ENCODE results near the gene WFIKKN2. TPM values are rescaled to one million over a fixed set of nuclear protein-coding genes. Genes with fewer than 3 reads are reported as not detected.
"Not testable (repeated sequence)": the region's sequence is repeated elsewhere in the genome, so short reads cannot be mapped to it uniquely, and the experiment has no call there.

WFIKKN2 gene
- polyA plus RNA-seq, 1 donor (not counting 4 experiments of a cell fraction or from before 2014, with no cell fraction given) = not detected

GRCh38 chr17:50872710-50873424 lies 37.5 kb downstream of the WFIKKN2 start:
- Histone ChIP-seq H3K36me3 (ENCODE audit: control insufficient read depth in 2 of 2, extremely low read depth in 1 of 2, insufficient read depth in 2 of 2, low read length in 2 of 2) (no peaks in the 10 kb centered on the region), H3K4me3 (ENCODE audit: control insufficient read depth in 2 of 3, extremely low read depth in 1 of 3, insufficient read depth in 2 of 3, low read depth in 1 of 3, low read length in 3 of 3) (no peak overlapping the region), H3K27ac (ENCODE audit: control insufficient read depth, insufficient read depth, low read length) (no peak overlapping the region), H3K4me2 (ENCODE audit: control insufficient read depth, extremely low read depth, insufficient read depth, low read depth, low read length) (no peak overlapping the region), H4K20me1 (ENCODE audit: control insufficient read depth, extremely low read depth, insufficient read depth, low read length) (no peaks in the 10 kb centered on the region), H3K9ac (ENCODE audit: control insufficient read depth, extremely low read depth, insufficient read depth, low read length) (no peak overlapping the region), H3K9me3 (ENCODE audit: control insufficient read depth, low read depth, low read length) (no peaks in the 10 kb centered on the region), H2AFZ (ENCODE audit: control insufficient read depth, low read length) (peak overlapping the region; percentile 38), H3K27me3 (ENCODE audit: control insufficient read depth, extremely low read depth, insufficient read depth, low read length) (no peaks in the 10 kb centered on the region), H3K79me2 (ENCODE audit: control insufficient read depth, insufficient read depth, low read length) (no peaks in the 10 kb centered on the region), H3K9me1 (ENCODE audit: control insufficient read depth, extremely low read depth, insufficient read depth, low read length) (no peaks in the 10 kb centered on the region), H3K4me1 (ENCODE audit: control insufficient read depth, extremely low read depth, insufficient read depth, low read length) (peaks cover 12% of the 10 kb centered on the region)
- peak; percentile 39 for FAIRE-seq
- dilution Hi-C loops (cut with MboI; ENCODE audit: extremely low pct_ligation_motif_present, low sequenced_read_pairs) = loop anchor here (25.0 kb wide), 1 partner anchor 89 kb away; no protein-coding TSS in a partner anchor
- no peak for TF ChIP-seq EZH2 (IDR thresholded peaks at IDR 0.05; ENCODE audit: low read length)
- no peak for TF ChIP-seq CTCF (optimal IDR thresholded peaks at IDR 0.05 in 1 of 3, IDR thresholded peaks at IDR 0.05 in 1 of 3, conservative IDR thresholded peaks at IDR 0.05 in 1 of 3; ENCODE audit: extremely low read depth in 1 of 3, insufficient read depth in 2 of 3, low read length in 3 of 3)
- DNase-seq (ENCODE audit: low read depth, low spot score) = no peak

GRCh38 chr17:50875074-50875473 lies 39.7 kb downstream of the WFIKKN2 start:
- no peak overlapping the region for H3K27ac ChIP-seq (ENCODE audit: control insufficient read depth, insufficient read depth, low read length)
- DNase-seq (ENCODE audit: low read depth, low spot score) = no peak
- no peak overlapping the region for H3K4me2 ChIP-seq (ENCODE audit: control insufficient read depth, extremely low read depth, insufficient read depth, low read depth, low read length)
- dilution Hi-C loops (cut with MboI; ENCODE audit: extremely low pct_ligation_motif_present, low sequenced_read_pairs) = no loop called here
- no peaks in the 10 kb centered on the region for H3K27me3 ChIP-seq (ENCODE audit: control insufficient read depth, extremely low read depth, insufficient read depth, low read length)
- H3K79me2 ChIP-seq (ENCODE audit: control insufficient read depth, insufficient read depth, low read length) = no peaks in the 10 kb centered on the region
- H3K36me3 ChIP-seq (ENCODE audit: control insufficient read depth in 2 of 2, extremely low read depth in 1 of 2, insufficient read depth in 2 of 2, low read length in 2 of 2) = no peaks in the 10 kb centered on the region
- no peak overlapping the region for H2AFZ ChIP-seq (ENCODE audit: control insufficient read depth, low read length)
- no peak overlapping the region for H3K9ac ChIP-seq (ENCODE audit: control insufficient read depth, extremely low read depth, insufficient read depth, low read length)
- H3K4me3 ChIP-seq (ENCODE audit: control insufficient read depth in 2 of 3, extremely low read depth in 1 of 3, insufficient read depth in 2 of 3, low read depth in 1 of 3, low read length in 3 of 3) = no peak overlapping the region
- H4K20me1 ChIP-seq (ENCODE audit: control insufficient read depth, extremely low read depth, insufficient read depth, low read length) = no peaks in the 10 kb centered on the region
- peaks cover 5% of the 10 kb centered on the region for H3K4me1 ChIP-seq (ENCODE audit: control insufficient read depth, extremely low read depth, insufficient read depth, low read length)
- TF ChIP-seq CTCF (optimal IDR thresholded peaks at IDR 0.05 in 1 of 3, IDR thresholded peaks at IDR 0.05 in 1 of 3, conservative IDR thresholded peaks at IDR 0.05 in 1 of 3; ENCODE audit: extremely low read depth in 1 of 3, insufficient read depth in 2 of 3, low read length in 3 of 3) (no peak), EZH2 (IDR thresholded peaks at IDR 0.05; ENCODE audit: low read length) (no peak)
- no peaks in the 10 kb centered on the region for H3K9me3 ChIP-seq (ENCODE audit: control insufficient read depth, low read depth, low read length)
- no peak for FAIRE-seq
- H3K9me1 ChIP-seq (ENCODE audit: control insufficient read depth, extremely low read depth, insufficient read depth, low read length) = no peaks in the 10 kb centered on the region

GRCh38 chr17:50877042-50877441 lies 41.7 kb downstream of the WFIKKN2 start:
- FAIRE-seq = not testable (repeated sequence)

More at GRCh38 chr17:50877042-50877441, 41.7 kb downstream of the WFIKKN2 start:
- H3K27ac ChIP-seq (ENCODE audit: control insufficient read depth, insufficient read depth, low read length); H3K36me3 ChIP-seq (ENCODE audit: control insufficient read depth in 2 of 2, extremely low read depth in 1 of 2, insufficient read depth in 2 of 2, low read length in 2 of 2); H3K9me3 ChIP-seq (ENCODE audit: control insufficient read depth, low read depth, low read length); H3K9me1 ChIP-seq (ENCODE audit: control insufficient read depth, extremely low read depth, insufficient read depth, low read length); dilution Hi-C loops (cut with MboI; ENCODE audit: extremely low pct_ligation_motif_present, low sequenced_read_pairs); H4K20me1 ChIP-seq (ENCODE audit: control insufficient read depth, extremely low read depth, insufficient read depth, low read length); H3K27me3 ChIP-seq (ENCODE audit: control insufficient read depth, extremely low read depth, insufficient read depth, low read length); H3K79me2 ChIP-seq (ENCODE audit: control insufficient read depth, insufficient read depth, low read length); H3K4me3 ChIP-seq (ENCODE audit: control insufficient read depth in 2 of 3, extremely low read depth in 1 of 3, insufficient read depth in 2 of 3, low read depth in 1 of 3, low read length in 3 of 3); H3K4me2 ChIP-seq (ENCODE audit: control insufficient read depth, extremely low read depth, insufficient read depth, low read depth, low read length); H2AFZ ChIP-seq (ENCODE audit: control insufficient read depth, low read length); DNase-seq (ENCODE audit: low read depth, low spot score); H3K4me1 ChIP-seq (ENCODE audit: control insufficient read depth, extremely low read depth, insufficient read depth, low read length); H3K9ac ChIP-seq (ENCODE audit: control insufficient read depth, extremely low read depth, insufficient read depth, low read length): not testable (repeated sequence)

Data from keratinocyte (primary cell).